Retina (tissue), 1 donor: ENCODE data around the gene PTPRN2.
"Not testable (repeated sequence)": the region's sequence is repeated elsewhere in the genome, so short reads cannot be mapped to it uniquely, and the experiment has no call there.

Experiments
- DNase-seq: peaks from one replicate; pipeline ENCODE4 v3.0.0-alpha.2; 2016

PTPRN2 gene

GRCh38 chr7:158587162-158588084, at the start of gene PTPRN2:
PTPRN2 (minus strand) TSS chr7:158587823.
- DNase-seq, result no peak

GRCh38 chr7:158633055-158633956, 45.7 kb upstream of the PTPRN2 start:
- no peak for DNase-seq

- no peak for DNase-seq
Observed at GRCh38 chr7:158631574-158632195, 44.1 kb upstream of the PTPRN2 start.

- not testable (repeated sequence) for DNase-seq
Observed at GRCh38 chr7:158626289-158626688, 38.7 kb upstream of the PTPRN2 start.

- DNase-seq, result no peak
Observed at GRCh38 chr7:158623241-158623640, 35.6 kb upstream of the PTPRN2 start.

GRCh38 chr7:158620839-158621441, 33.3 kb upstream of the PTPRN2 start:
- no peak for DNase-seq

- DNase-seq, result no peak
Observed at GRCh38 chr7:158620418-158620817, 32.8 kb upstream of the PTPRN2 start.

- no peak for DNase-seq
Observed at GRCh38 chr7:158618745-158619140, 31.1 kb upstream of the PTPRN2 start.

- DNase-seq, result no peak
Observed at GRCh38 chr7:158617737-158618128, 30.1 kb upstream of the PTPRN2 start.

GRCh38 chr7:158616050-158616449, 28.4 kb upstream of the PTPRN2 start:
- no peak for DNase-seq

GRCh38 chr7:158614700-158615099, 27.1 kb upstream of the PTPRN2 start:
- no peak for DNase-seq

GRCh38 chr7:158613481-158613880, 25.9 kb upstream of the PTPRN2 start:
- no peak for DNase-seq

- DNase-seq, result no peak
Observed at GRCh38 chr7:158612546-158612945, 24.9 kb upstream of the PTPRN2 start.

- DNase-seq, result no peak
Observed at GRCh38 chr7:158611541-158611940, 23.9 kb upstream of the PTPRN2 start.

- DNase-seq, result no peak
Observed at GRCh38 chr7:158609313-158609974, 21.8 kb upstream of the PTPRN2 start.

- DNase-seq, result no peak
Observed at GRCh38 chr7:158607563-158607962, 19.9 kb upstream of the PTPRN2 start.

GRCh38 chr7:158606671-158607424, 19.2 kb upstream of the PTPRN2 start:
- DNase-seq, result no peak

- DNase-seq, result no peak
Observed at GRCh38 chr7:158606129-158606528, 18.5 kb upstream of the PTPRN2 start.

GRCh38 chr7:158603773-158604755, 16.4 kb upstream of the PTPRN2 start:
- DNase-seq, result no peak
